Endothelial cell of hepatic sinusoid (primary cell): ENCODE data around the gene TMEM98.
"Not testable (repeated sequence)": the region's sequence is repeated elsewhere in the genome, so short reads cannot be mapped to it uniquely, and the experiment has no call there.

Source experiments
- in situ Hi-C: cut with HindIII; loops from 2 replicates; pipeline ENCODE4 v1.10.0; 2017; ENCODE audit warnings: low sequenced_read_pairs

Gene TMEM98

DNA sequence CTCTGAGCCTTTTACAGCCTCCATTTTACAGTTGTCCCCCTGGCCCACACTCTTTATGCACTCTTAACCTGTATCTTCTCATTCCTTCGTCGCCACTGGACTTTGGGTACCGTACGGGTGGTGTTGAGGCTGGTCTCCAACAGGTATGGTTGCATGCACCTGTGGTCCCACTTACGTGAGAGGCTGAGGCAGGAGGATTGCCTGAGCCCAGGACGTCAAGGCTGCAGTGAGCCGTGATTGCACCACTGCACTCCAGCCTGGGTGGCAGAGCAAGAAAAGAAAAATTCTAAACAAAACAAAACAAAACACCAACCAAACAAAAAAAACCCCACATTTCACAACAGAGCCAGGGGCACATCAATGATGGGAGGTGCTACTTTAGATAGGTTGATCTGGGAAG, 14.4 kb upstream of the TMEM98 start:
- in situ Hi-C loops: no loop called here

- in situ Hi-C loops: no loop called here
These were observed 13.8 kb upstream of the TMEM98 start for GRCh38 chr17:32914181-32914580.

DNA sequence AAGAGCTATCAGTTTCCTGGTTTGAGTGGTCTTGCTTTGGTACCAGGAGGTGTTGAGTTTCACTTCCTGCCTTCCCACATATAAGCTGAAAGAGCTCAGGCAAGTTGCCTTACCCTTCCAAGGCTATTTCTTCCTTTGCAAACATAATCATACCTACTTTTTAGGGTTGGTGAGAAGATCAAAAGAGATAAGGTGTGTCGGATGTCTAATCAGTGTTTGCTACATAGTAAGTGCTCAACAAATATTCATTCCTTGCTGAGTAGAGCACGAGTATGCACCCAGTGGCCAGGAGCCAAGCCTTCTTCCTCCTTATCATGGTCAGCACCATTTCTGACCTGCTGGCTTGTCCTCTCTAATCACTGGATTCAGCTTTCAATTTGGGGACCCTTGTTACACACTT, 12.7 kb upstream of the TMEM98 start:
- in situ Hi-C loops: no loop called here

GRCh38 chr17:32916134-32916533, 11.8 kb upstream of the TMEM98 start:
- in situ Hi-C loops: no loop called here

GRCh38 chr17:32917081-32917480, 10.9 kb upstream of the TMEM98 start:
- in situ Hi-C loops: no loop called here

GRCh38 chr17:32917842-32918241, 10.1 kb upstream of the TMEM98 start:
- in situ Hi-C loops: no loop called here

GRCh38 chr17:32919876-32920275, 8.1 kb upstream of the TMEM98 start:
- in situ Hi-C loops: not testable (repeated sequence)

DNA sequence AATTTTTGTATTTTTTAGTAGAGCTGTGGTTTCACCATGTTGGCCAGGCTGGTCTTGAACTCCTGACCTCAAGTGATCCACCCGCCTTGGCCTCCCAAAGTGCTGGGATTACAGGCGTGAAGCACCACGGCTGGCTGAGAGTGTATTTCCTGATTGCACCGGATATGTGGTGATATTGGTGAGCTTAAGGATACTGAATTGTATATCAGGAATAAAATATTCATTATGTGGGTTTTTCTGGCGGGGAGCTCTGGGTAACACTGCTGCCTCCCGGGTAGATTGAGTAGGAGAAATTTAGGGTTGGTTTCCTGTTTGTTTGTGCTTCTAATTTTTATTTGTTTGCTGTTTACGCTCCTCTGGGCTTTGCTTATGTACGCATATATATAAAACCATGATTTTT, 7.7 kb upstream of the TMEM98 start:
- in situ Hi-C loops: no loop called here

- in situ Hi-C loops: no loop called here
These were observed 6.9 kb upstream of the TMEM98 start for GRCh38 chr17:32921017-32921416.

- in situ Hi-C loops: not testable (repeated sequence)
These were observed 4.0 kb upstream of the TMEM98 start for GRCh38 chr17:32923905-32924304.

GRCh38 chr17:32926183-32926582, 1.8 kb upstream of the TMEM98 start:
- in situ Hi-C loops: no loop called here

- in situ Hi-C loops: not testable (repeated sequence)
These were observed 1.2 kb upstream of the TMEM98 start for GRCh38 chr17:32926789-32927188.

GRCh38 chr17:32927201-32927723, 691 bp upstream of the TMEM98 start:
- in situ Hi-C loops: no loop called here

GRCh38 chr17:32928586-32929535, 908 bp downstream of the TMEM98 start:
- in situ Hi-C loops: no loop called here

DNA sequence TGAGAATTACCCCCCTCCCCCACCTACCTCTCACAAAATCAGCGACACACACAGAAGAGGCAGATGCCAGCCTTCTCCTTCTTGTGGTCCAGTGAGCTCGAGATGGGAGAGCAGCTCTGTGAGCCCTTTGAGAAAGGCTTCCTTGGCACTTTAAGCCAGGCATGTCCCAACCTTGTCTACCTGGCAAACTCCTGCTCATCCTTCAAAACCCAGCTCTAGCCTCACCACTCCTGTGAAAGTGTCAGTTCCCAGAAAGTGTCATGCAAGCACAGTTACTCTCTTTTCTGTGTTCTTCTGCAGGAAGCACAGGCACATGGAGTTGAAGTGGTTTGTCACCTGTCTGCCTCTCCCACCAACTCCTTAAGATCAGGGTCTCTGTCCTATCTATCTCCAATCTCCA, 1.6 kb downstream of the TMEM98 start:
- in situ Hi-C loops: no loop called here

- in situ Hi-C loops: no loop called here
These were observed 2.6 kb downstream of the TMEM98 start for GRCh38 chr17:32930512-32930911.

GRCh38 chr17:32931686-32932085, 3.7 kb downstream of the TMEM98 start:
- in situ Hi-C loops: no loop called here

DNA sequence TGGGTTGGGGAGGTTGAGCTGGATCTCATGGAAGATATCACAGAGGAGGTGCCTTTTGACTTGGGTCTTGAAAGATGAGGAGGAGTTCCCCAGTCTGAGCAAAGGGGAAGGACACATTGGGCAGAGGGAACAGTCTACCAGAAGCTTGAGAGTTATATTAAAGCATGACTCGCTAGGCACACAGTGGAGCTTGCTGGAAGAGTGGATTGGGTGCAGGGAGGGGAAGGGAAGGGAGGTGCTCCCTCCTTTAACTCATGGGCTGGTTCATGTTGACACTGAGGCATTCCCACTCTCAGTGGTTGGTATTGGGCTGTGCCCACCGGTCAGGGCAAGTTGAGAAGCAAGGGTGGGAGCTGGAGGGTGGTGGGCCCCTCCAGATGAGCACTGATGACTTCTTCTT, 5.9 kb downstream of the TMEM98 start:
- in situ Hi-C loops: no loop called here

DNA sequence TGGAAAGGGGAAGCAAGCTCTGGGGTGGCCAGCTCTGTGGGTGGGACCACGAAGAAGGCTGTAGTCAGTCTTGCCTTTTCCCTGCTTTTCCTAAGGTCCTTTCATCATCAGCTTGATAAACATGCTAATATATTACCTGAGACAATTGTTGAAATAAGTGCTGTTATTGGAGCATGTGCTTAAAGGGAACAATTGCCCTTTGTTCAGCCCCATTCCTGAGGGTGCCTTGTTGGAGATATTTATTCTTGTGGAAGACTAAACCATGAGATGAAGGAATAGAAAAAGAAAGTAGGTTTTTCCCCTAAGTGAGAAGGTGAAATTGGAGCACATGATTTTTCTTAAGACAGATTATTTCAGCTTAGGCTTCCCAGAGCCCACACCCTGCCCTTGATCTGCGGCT, 7.8 kb downstream of the TMEM98 start:
- in situ Hi-C loops: no loop called here

DNA sequence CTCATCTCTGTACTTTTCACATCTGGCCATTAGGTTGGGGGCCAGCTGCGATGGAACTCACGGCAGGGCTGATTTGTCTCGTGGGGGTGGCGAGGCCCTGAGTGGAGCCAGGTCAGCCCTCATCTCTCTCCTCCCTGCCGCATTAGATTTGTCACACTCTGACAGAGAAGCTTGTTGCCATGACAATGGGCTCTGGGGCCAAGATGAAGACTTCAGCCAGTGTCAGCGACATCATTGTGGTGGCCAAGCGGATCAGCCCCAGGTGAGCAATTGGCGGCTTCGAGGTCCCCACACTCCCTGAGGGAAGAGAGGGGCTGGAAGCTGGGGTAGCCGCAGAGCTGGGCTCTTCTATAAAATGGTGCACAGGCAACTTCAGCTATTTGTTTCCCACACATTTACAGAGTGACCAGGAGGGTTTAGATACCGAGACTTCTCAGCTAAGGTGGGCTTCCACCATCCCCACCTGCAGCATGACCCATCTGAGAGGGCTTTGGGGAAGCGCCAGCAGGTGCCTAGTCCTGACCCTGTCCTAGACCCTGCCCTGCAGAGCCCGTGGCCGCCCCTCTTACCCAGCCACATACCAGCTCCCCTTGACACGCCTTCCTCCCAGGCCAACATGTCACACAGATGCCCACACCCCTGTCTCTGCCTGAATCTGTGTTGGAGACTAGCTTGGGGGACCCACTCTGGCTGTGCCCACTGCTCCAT, 8.4 kb downstream of the TMEM98 start:
- in situ Hi-C loops: no loop called here

- in situ Hi-C loops: no loop called here
These were observed 9.0 kb downstream of the TMEM98 start for GRCh38 chr17:32936894-32937500.
